ENCODE data around the gene MTUS2.

DNA sequence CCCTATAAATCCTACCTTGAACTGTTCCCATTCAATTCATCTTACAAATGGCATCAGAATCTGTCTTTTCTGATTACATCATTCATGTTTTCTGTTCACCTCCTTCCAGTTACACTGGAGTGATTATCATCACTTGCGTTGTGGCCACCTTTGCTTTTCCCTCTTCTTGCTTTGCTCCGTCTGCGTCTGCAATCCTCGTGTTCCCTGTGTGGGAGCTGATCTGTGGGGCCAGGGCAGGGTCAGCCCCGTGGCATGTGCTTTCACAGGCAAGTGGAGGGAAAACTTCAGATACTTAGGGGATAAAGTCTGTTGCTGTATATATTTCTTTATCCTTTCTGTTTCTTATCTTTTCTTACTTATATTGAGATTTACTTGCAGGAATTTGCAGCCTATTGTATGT lies 497.7 kb downstream of the MTUS2 start:
- no peak for TF ChIP-seq EZH2 (IDR thresholded peaks at IDR 0.05; ENCODE audit: borderline replicate concordance)
- TF ChIP-seq, protein P1, sequence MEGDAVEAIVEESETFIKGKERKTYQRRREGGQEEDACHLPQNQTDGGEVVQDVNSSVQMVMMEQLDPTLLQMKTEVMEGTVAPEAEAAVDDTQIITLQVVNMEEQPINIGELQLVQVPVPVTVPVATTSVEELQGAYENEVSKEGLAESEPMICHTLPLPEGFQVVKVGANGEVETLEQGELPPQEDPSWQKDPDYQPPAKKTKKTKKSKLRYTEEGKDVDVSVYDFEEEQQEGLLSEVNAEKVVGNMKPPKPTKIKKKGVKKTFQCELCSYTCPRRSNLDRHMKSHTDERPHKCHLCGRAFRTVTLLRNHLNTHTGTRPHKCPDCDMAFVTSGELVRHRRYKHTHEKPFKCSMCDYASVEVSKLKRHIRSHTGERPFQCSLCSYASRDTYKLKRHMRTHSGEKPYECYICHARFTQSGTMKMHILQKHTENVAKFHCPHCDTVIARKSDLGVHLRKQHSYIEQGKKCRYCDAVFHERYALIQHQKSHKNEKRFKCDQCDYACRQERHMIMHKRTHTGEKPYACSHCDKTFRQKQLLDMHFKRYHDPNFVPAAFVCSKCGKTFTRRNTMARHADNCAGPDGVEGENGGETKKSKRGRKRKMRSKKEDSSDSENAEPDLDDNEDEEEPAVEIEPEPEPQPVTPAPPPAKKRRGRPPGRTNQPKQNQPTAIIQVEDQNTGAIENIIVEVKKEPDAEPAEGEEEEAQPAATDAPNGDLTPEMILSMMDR (IDR thresholded peaks at IDR 0.05; ENCODE audit: poor library complexity): no peak
- TF ChIP-seq EZH2phosphoT487 (IDR thresholded peaks at IDR 0.05; ENCODE audit: low read depth, severe bottlenecking, unreplicated experiment): no peak

Measured in hepatocyte (in vitro differentiated cells).